Endothelial cell of umbilical vein (primary cell): ENCODE results near the gene CLSTN1. TPM values are rescaled to one million over a fixed set of nuclear protein-coding genes. Genes with fewer than 3 reads are reported as not detected.

Source experiments
- BruUV-seq: library from RNA; stranded (reverse); fragments of 400-500 nt; replicated peaks from 2 replicates; lab custom pipeline; 2021; lab: Mats Ljungman, UMichigan
- CTCF ChIA-PET: fragments of 300-600, 350-600 bp; sonication (Branson Sonifier 250); formaldehyde crosslinking; loops from one replicate; lab custom pipeline; 2021; ENCODE audit warnings: antibody characterized with exemption, inconsistent platforms; lab: Charles Lee
- POLR2A ChIA-PET: fragments of 300-600, 350-600 bp; sonication (Branson Sonifier 250); formaldehyde crosslinking; loops from one replicate; lab custom pipeline; 2021; ENCODE audit warnings: antibody characterized with exemption, inconsistent platforms; lab: Charles Lee
- DNase-seq: peaks from one replicate; pipeline ENCODE4 v3.0.0-alpha.2; 2011; ENCODE audit warnings: low read depth, low spot score
- FAIRE-seq: peaks from 2 replicates; lab custom pipeline; 2011; peaks lifted over from hg19 to GRCh38; lab: Jason Lieb, UNC
- H2AFZ ChIP-seq: 2 replicates; pipeline ENCODE4 v1.6.0; 2012; ENCODE audit warnings: low read depth, low read length, control low read depth, inconsistent platforms
- H3K27ac ChIP-seq: 2 replicates; pipeline ENCODE4 v1.5.1; 2011; ENCODE audit warnings: low read depth, mild to moderate bottlenecking, control low read depth, low read length, moderate library complexity; ENCODE audit not compliant: insufficient read depth
- H3K27me3 ChIP-seq, 2 experiments: 2 replicates each; pipeline versions ENCODE4 v1.6.0 to v1.6.1; 2011; ENCODE audit warnings: low read length in 2 of 2, mixed read lengths in 1 of 2; ENCODE audit not compliant: control insufficient read depth in 2 of 2, insufficient read depth in 2 of 2
- H3K36me3 ChIP-seq, 2 experiments: 2 replicates in 1 of 2; 3 replicates in 1 of 2; pipeline ENCODE4 v1.5.1; 2011; ENCODE audit warnings: low read length in 2 of 2, mild to moderate bottlenecking in 1 of 2, moderate library complexity in 1 of 2; ENCODE audit not compliant: control insufficient read depth in 2 of 2, insufficient read depth in 2 of 2; ENCODE audit errors: extremely low read depth in 1 of 2
- H3K4me1 ChIP-seq: 3 replicates; pipeline ENCODE4 v1.5.1; 2011; ENCODE audit warnings: mild to moderate bottlenecking, low read length; ENCODE audit not compliant: control insufficient read depth, insufficient read depth; ENCODE audit errors: extremely low read depth
- H3K4me2 ChIP-seq: 2 replicates; pipeline ENCODE4 v1.6.1; 2011; ENCODE audit warnings: low read length, control low read depth, mixed read lengths; ENCODE audit not compliant: insufficient read depth
- H3K4me3 ChIP-seq, 3 experiments: fragments of 200-600 bp in 1 of 3; sonication (generic), shearing (Covaris generic) in 1 of 3; replicated peaks in 1 of 3; 2 replicates each; pipeline ENCODE4 v1.5.1; 2011 to 2016; ENCODE audit warnings: control low read depth in 3 of 3, low read length in 3 of 3, mild to moderate bottlenecking in 2 of 3, inconsistent platforms in 1 of 3, low read depth in 1 of 3, moderate library complexity in 1 of 3; ENCODE audit not compliant: insufficient read depth in 1 of 3
- H3K79me2 ChIP-seq: 2 replicates; pipeline ENCODE4 v1.6.0; 2012; ENCODE audit warnings: low read length, inconsistent platforms; ENCODE audit not compliant: control insufficient read depth, insufficient read depth
- H3K9ac ChIP-seq: replicated peaks from 2 replicates; pipeline ENCODE3; 2011; ENCODE audit warnings: low read length, control low read depth; ENCODE audit not compliant: insufficient read depth; ENCODE audit errors: extremely low read depth
- H3K9me1 ChIP-seq: replicated peaks from 3 replicates; pipeline ENCODE4 v1.6.0; 2011; ENCODE audit warnings: mild to moderate bottlenecking, low read length; ENCODE audit not compliant: control insufficient read depth, insufficient read depth; ENCODE audit errors: extremely low read depth
- H3K9me3 ChIP-seq: replicated peaks from 2 replicates; pipeline ENCODE4 v1.5.1; 2012; ENCODE audit warnings: low read length, inconsistent platforms; ENCODE audit not compliant: control insufficient read depth, insufficient read depth
- H4K20me1 ChIP-seq: replicated peaks from 2 replicates; pipeline ENCODE3; 2011; ENCODE audit warnings: mild to moderate bottlenecking, low read length; ENCODE audit not compliant: control insufficient read depth, insufficient read depth; ENCODE audit errors: extremely low read depth
- CTCF ChIP-seq, 2 donors: IDR thresholded peaks; 1 replicate in 1 of 2; 2 replicates in 1 of 2; pipeline ENCODE4 v1.5.1; 2011; ENCODE audit warnings: low read length in 2 of 2, mild to moderate bottlenecking in 2 of 2, moderate library complexity in 2 of 2, control low read depth in 1 of 2, inconsistent platforms in 1 of 2, low read depth in 1 of 2; ENCODE audit not compliant: insufficient read depth in 1 of 2; ENCODE audit errors: extremely low read depth in 1 of 2
- EZH2 ChIP-seq: IDR thresholded peaks from 2 replicates; pipeline ENCODE4 v1.6.1; 2012; ENCODE audit warnings: borderline replicate concordance, low read depth, mild to moderate bottlenecking, moderate library complexity, low read length, inconsistent platforms; ENCODE audit not compliant: severe bottlenecking
- FOS ChIP-seq: IDR thresholded peaks from 2 replicates; pipeline ENCODE4 v1.6.1; 2011; ENCODE audit warnings: mild to moderate bottlenecking, low read length, moderate library complexity, borderline replicate concordance; ENCODE audit not compliant: insufficient read depth
- GATA2 ChIP-seq: IDR thresholded peaks from 2 replicates; pipeline ENCODE4 v1.7.0; 2011; ENCODE audit warnings: low read depth, mild to moderate bottlenecking, moderate library complexity, mixed read lengths, low read length; ENCODE audit not compliant: insufficient read length, insufficient read depth
- JUN ChIP-seq: IDR thresholded peaks from 2 replicates; pipeline ENCODE4 v1.6.1; 2011; ENCODE audit warnings: borderline replicate concordance, low read depth; ENCODE audit not compliant: insufficient read length, insufficient read depth
- MAX ChIP-seq: IDR thresholded peaks from 2 replicates; pipeline ENCODE4 v1.6.1; 2011; ENCODE audit not compliant: insufficient read depth, insufficient read length
- MYC ChIP-seq: IDR thresholded peaks from one replicate; pipeline ENCODE4 v1.6.1; 2011; ENCODE audit warnings: mild to moderate bottlenecking, low read depth, low read length
- POLR2A ChIP-seq: IDR thresholded peaks from 2 replicates; pipeline ENCODE4 v1.6.1; 2012; ENCODE audit warnings: low read depth, mild to moderate bottlenecking, control low read depth, low read length
- POLR2AphosphoS5 ChIP-seq: IDR thresholded peaks from 2 replicates; pipeline ENCODE4 v1.6.1; 2012; ENCODE audit warnings: low read depth, mild to moderate bottlenecking, control low read depth, low read length, moderate library complexity; ENCODE audit not compliant: insufficient read depth
- dilution Hi-C: fragments of 300-500 bp; cut with MboI; formaldehyde crosslinking; loops from one replicate; pipeline ENCODE4 v1.15.0; 2019; ENCODE audit warnings: low sequenced_read_pairs; ENCODE audit not compliant: extremely low pct_ligation_motif_present
- intact Hi-C: fragments of 100-400 bp; cut with micrococcal nuclease; formaldehyde crosslinking; loops from one replicate; pipeline ENCODE4 v1.10.0; 2022
- polyA plus RNA-seq, 4 experiments: library from polyadenylated mRNA; depleted of rRNA in 3 of 4; stranded (reverse) in 3 of 4; unstranded in 1 of 4; fragments of >200 nt; gene quantifications; 2 replicates each; pipeline versions ENCODE4 v1.2.1 to v1.2.3, GENCODE V29; 2011 to 2012; ENCODE audit warnings: missing spikeins in 1 of 4
- total RNA-seq: library from RNA; stranded (reverse); gene quantifications from 2 replicates; pipeline ENCODE4 v1.2.3, GENCODE V29; 2021

CLSTN1 gene
- total and polyA plus RNA-seq, 2 donors (not counting 3 experiments of a cell fraction or from before 2014, with no cell fraction given) = 49.1 to 130 TPM

GRCh38 chr1:9726905-9727595 lies 96.7 kb downstream of the CLSTN1 start:
- no peaks in the 10 kb centered on the region for H4K20me1 ChIP-seq
- H3K4me3 ChIP-seq = no peak overlapping the region
- CTCF ChIA-PET = interaction anchor here (0.6 to 1.4 kb wide), 3 partner anchors 10 to 144 kb away, joined by 3 read pairs; no protein-coding TSS in a partner anchor
- H3K9ac ChIP-seq = no peak overlapping the region
- FAIRE-seq = no peak
- no peaks in the 10 kb centered on the region for H3K79me2 ChIP-seq
- H3K9me1 ChIP-seq = no peaks in the 10 kb centered on the region
- H3K4me2 ChIP-seq = no peak overlapping the region
- no peak overlapping the region for H3K27ac ChIP-seq
- H3K9me3 ChIP-seq = no peaks in the 10 kb centered on the region
- TF ChIP-seq CTCF (IDR thresholded peaks at IDR 0.05; ENCODE audit: extremely low read depth in 1 of 2, insufficient read depth in 1 of 2, low read depth in 1 of 2, low read length in 2 of 2) = no peak
- no peak for TF ChIP-seq MYC
- no peak for TF ChIP-seq POLR2A
- no peak for TF ChIP-seq GATA2
- TF ChIP-seq FOS = no peak
- no peak for DNase-seq
- no TSS peak for BruUV-seq
- no peaks in the 10 kb centered on the region for H3K4me1 ChIP-seq
- intact Hi-C loops (no loop called here), dilution Hi-C loops (no loop called here)
- POLR2A ChIA-PET = no interaction called here
- H3K27me3 ChIP-seq = no peaks in the 10 kb centered on the region
- H3K36me3 ChIP-seq = peaks cover 7 to 20% of the 10 kb centered on the region in 2 experiments
- no peak overlapping the region for H2AFZ ChIP-seq

- no peak overlapping the region for H3K27ac ChIP-seq
- H4K20me1 ChIP-seq = no peaks in the 10 kb centered on the region
- BruUV-seq = no TSS peak
- H3K4me2 ChIP-seq = no peak overlapping the region
- CTCF ChIA-PET = interaction anchor here (1.0 to 1.4 kb wide), 2 partner anchors 10 to 144 kb away, joined by 3 read pairs; no protein-coding TSS in a partner anchor
- FAIRE-seq (no peak), DNase-seq (no peak)
- peaks cover 6 to 16% of the 10 kb centered on the region in 2 experiments for H3K36me3 ChIP-seq
- intact Hi-C loops = no loop called here
- no peak overlapping the region for H3K9ac ChIP-seq
- no peaks in the 10 kb centered on the region for H3K9me3 ChIP-seq
- H2AFZ ChIP-seq = no peak overlapping the region
- no peak for TF ChIP-seq POLR2AphosphoS5
- no peak for TF ChIP-seq POLR2A
- TF ChIP-seq MAX = no peak
- no peak for TF ChIP-seq CTCF (IDR thresholded peaks at IDR 0.05; ENCODE audit: extremely low read depth in 1 of 2, insufficient read depth in 1 of 2, low read depth in 1 of 2, low read length in 2 of 2)
- no peak for TF ChIP-seq GATA2
- no peak for TF ChIP-seq MYC
- TF ChIP-seq JUN = no peak
- TF ChIP-seq FOS = no peak
- TF ChIP-seq EZH2 = no peak
- H3K79me2 ChIP-seq = no peaks in the 10 kb centered on the region
- no peak overlapping the region for H3K4me3 ChIP-seq
- POLR2A ChIA-PET = no interaction called here
- no peaks in the 10 kb centered on the region for H3K27me3 ChIP-seq
- dilution Hi-C loops = no loop called here
- no peaks in the 10 kb centered on the region for H3K9me1 ChIP-seq
- no peaks in the 10 kb centered on the region for H3K4me1 ChIP-seq
Measured at GRCh38 chr1:9726406-9726805, 97.4 kb downstream of the CLSTN1 start.
